Right lobe of liver (tissue), 4 donors: ENCODE data around the gene FAM83F.

ENCODE experiments used
- POLR2A ChIP-seq: fragments of 450-650 bp; IDR thresholded peaks from one replicate; pipeline ENCODE4 v1.6.1; 2017; ENCODE audit warnings: antibody characterized with exemption, mild to moderate bottlenecking
- TF ChIP-seq, protein P1 (sequence below), 4 donors: fragments of 200-600 bp in 3 of 4; fragments of 450-650 bp in 1 of 4; IDR thresholded peaks; one replicate each; pipeline versions ENCODE4 v1.5.1 to v1.8.0; 2016 to 2022; ENCODE audit warnings: antibody characterized with exemption in 4 of 4, mild to moderate bottlenecking in 2 of 4
- donor health status: DM: no; HTN: no; CAD: no.
- donor health status: DM: no; HTN: no; CAD: no.
- donor health status: DM: no; HTN: yes; CAD: no.

DNA sequence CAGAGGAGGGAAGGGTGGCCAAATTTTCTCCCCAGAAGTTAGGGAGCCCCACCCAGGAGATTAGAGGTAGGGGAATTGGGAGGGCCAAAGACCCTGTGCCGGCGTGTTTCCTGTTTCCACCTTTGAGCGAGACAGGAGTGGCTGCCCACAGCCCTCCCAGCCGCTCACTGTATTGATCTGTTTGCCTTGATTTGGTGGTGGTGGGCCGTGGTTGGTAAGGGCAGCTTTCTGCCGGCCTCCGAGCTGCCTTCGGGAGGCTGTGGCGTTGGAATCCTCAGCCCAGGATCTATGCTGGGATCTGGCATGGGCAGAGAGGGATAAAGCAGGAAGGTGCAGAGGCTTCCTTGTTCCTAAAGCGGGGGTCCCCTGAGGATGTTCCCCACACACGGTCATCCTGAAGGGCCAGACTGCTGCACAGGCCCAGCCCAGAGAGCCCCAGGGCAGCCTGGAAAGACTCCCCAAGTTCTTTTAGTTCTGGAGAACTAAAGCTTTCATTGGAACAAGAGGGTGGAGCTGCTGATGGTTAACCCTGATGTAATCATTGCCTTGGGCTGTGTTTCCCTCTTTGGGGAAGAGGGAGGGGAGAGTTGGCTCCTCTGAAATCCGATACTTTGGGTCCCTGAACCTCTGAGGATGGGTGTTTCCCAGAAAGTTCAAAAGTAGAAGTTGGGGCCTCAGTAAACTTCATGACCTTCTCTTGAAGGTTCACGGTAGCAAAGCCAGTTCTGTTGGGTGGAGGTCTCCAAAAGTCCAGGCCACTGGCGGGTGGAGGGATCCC, 7.2 kb downstream of the FAM83F start:
- TF ChIP-seq, protein P1, sequence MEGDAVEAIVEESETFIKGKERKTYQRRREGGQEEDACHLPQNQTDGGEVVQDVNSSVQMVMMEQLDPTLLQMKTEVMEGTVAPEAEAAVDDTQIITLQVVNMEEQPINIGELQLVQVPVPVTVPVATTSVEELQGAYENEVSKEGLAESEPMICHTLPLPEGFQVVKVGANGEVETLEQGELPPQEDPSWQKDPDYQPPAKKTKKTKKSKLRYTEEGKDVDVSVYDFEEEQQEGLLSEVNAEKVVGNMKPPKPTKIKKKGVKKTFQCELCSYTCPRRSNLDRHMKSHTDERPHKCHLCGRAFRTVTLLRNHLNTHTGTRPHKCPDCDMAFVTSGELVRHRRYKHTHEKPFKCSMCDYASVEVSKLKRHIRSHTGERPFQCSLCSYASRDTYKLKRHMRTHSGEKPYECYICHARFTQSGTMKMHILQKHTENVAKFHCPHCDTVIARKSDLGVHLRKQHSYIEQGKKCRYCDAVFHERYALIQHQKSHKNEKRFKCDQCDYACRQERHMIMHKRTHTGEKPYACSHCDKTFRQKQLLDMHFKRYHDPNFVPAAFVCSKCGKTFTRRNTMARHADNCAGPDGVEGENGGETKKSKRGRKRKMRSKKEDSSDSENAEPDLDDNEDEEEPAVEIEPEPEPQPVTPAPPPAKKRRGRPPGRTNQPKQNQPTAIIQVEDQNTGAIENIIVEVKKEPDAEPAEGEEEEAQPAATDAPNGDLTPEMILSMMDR (IDR thresholded peaks at IDR 0.05) = no peak
- TF ChIP-seq POLR2A = no peak
